Lower leg skin (tissue), 4 donors: Measurements from ENCODE around the gene CLSTN1. TPM values are rescaled to one million over a fixed set of nuclear protein-coding genes. Genes with fewer than 3 reads are reported as not detected.

Experiments used
- DNase-seq, 2 donors: peaks; one replicate each; pipeline ENCODE4 v3.0.0-alpha.2; 2019; ENCODE audit warnings: low spot score in 2 of 2
- H3K4me3 ChIP-seq: fragments of 200-600 bp; sonication (generic); 2 replicates; pipeline ENCODE4 v1.5.1; 2017; ENCODE audit warnings: mild to moderate bottlenecking, low read depth; ENCODE audit not compliant: poor library complexity, severe bottlenecking
- POLR2A ChIP-seq, 2 donors: fragments of 450-650 bp; IDR thresholded peaks; one replicate each; pipeline ENCODE4 v1.6.1; 2016 to 2017; ENCODE audit warnings: antibody characterized with exemption in 2 of 2, mild to moderate bottlenecking in 1 of 2, moderate library complexity in 1 of 2
- WGBS, 2 donors: methylation state at CpG; one replicate each; pipeline ENCODE4 v1.1.5; 2018; 5-methylcytosine and 5-hydroxymethylcytosine counted together
- intact Hi-C: fragments of 100-400 bp; cut with DNase I; formaldehyde crosslinking; loops from one replicate; pipeline ENCODE4 v1.15.0; 2023; ENCODE audit warnings: low total_unique reads
- total RNA-seq, 4 donors: library from RNA; depleted of rRNA; stranded (reverse); fragments of >200 nt; gene quantifications; one replicate each; pipeline ENCODE4 v1.1.0, GENCODE V29; 2016
- TF ChIP-seq, protein P1 (sequence below), 3 donors: fragments of 450-650 bp; IDR thresholded peaks; one replicate each; pipeline ENCODE4 v1.5.1; 2016; ENCODE audit warnings: antibody characterized with exemption in 3 of 3, mild to moderate bottlenecking in 3 of 3, moderate library complexity in 2 of 3

Gene CLSTN1
- total RNA-seq, 4 donors from 2014 or later, result 116 to 174 (median 150) TPM

DNA sequence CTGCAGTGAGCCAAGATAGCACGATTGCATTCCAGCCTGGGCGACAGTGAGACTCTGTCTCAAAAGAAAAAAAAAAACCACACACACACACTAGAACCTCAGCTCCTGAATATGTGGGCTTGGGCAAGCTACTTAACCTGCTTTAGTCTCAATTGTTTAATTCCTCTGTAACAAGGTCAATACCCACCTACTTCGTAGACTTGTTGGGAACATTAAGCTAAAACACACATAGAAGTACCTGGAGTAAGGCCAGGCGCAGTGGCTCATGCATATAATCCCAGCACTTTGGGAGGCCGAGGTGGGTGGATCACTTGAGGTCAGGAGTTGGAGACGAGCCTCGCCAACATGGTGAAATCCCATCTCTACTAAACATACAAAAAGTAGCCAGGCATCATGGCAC is 77.1 kb downstream of the CLSTN1 start:
- no peak overlapping the region for H3K4me3 ChIP-seq
- TF ChIP-seq POLR2A (IDR thresholded peaks at IDR 0.05), result no peak
- TF ChIP-seq, protein P1, sequence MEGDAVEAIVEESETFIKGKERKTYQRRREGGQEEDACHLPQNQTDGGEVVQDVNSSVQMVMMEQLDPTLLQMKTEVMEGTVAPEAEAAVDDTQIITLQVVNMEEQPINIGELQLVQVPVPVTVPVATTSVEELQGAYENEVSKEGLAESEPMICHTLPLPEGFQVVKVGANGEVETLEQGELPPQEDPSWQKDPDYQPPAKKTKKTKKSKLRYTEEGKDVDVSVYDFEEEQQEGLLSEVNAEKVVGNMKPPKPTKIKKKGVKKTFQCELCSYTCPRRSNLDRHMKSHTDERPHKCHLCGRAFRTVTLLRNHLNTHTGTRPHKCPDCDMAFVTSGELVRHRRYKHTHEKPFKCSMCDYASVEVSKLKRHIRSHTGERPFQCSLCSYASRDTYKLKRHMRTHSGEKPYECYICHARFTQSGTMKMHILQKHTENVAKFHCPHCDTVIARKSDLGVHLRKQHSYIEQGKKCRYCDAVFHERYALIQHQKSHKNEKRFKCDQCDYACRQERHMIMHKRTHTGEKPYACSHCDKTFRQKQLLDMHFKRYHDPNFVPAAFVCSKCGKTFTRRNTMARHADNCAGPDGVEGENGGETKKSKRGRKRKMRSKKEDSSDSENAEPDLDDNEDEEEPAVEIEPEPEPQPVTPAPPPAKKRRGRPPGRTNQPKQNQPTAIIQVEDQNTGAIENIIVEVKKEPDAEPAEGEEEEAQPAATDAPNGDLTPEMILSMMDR (IDR thresholded peaks at IDR 0.05), result no peak
- intact Hi-C loops, result no loop called here
- DNase-seq, result no peak
- WGBS, 2 donors, result 79 to 87% methylated on average over 7 of the region's 7 CpGs

DNA sequence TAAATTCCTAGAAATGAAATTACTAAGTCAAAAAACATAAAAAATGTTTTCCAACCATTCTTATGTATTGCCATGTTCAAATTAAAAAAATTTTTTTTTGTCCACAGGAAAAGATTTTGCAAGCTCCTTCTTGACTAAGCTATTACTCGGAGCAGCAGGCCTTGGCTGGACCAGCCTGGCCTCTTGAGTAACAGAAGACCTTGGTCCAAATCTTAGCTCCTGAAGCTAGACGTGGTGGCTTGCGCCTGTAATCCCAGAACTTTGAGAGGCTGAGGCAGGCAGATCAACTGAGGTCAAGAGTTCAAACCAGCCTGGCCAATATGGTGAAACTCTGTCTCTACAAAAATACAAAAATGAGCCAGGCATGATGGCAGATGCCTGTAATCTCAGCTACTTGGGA is 77.6 kb downstream of the CLSTN1 start:
- no peak overlapping the region for H3K4me3 ChIP-seq
- 67 to 88% methylated on average over 3 of the region's 3 CpGs for WGBS, 2 donors
- TF ChIP-seq, protein P1 (IDR thresholded peaks at IDR 0.05), result no peak
- TF ChIP-seq POLR2A (IDR thresholded peaks at IDR 0.05), result no peak
- no peak for DNase-seq
- intact Hi-C loops, result no loop called here

DNA sequence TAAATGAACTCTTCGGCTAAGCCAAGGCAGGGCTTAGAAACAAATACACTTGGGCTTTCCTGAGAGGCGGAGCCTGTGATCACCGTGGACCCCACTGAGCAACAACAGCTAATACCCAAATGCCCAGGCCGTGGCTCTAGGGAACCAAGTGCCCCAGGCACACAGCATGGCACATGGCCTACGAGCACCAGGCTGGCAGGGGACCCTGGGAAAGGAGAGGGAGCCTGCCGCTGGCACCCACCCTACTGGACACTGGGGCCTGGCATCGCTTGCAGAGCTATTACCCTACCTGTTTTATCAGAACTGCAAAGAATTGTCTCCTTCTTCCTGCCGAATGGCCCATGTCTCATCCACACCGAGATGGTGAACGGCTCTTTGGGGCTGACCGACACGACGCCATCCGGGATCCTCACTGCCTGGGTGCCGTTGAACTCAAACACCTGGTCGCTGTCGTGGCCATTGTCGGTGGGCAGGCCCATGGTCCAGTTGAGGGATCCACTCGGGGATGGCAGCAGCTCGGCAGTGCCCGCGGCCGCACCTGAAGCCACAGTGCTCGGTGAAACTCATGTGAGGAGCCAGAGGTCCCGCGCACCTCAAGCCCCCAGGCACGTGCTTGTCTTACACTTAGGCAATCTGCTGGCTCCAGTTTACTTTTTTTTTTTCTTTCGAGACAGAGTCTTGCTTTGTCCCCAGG is 79.5 kb downstream of the CLSTN1 start:
- TF ChIP-seq, protein P1 (IDR thresholded peaks at IDR 0.05), result no peak
- TF ChIP-seq POLR2A (IDR thresholded peaks at IDR 0.05), result no peak

DNA sequence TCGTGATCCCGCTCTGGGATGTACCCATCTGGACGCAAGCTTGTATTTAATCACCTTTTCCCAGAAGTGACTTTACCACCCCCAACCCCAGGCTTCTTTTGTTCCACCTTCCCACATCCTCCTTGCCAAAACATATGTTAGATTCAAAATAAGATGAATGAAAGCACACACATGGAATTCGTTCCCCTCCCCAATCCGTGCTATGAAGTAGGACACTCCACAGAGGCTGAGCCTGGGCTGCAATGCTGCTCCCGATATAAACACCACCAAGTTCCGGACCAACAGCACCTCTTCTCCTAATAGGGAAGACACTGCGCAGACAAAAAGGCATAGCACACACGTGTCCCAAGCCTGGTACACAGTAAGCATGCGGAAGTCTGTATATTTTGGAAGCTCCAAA is 86.1 kb downstream of the CLSTN1 start:
- DNase-seq, result no peak
- TF ChIP-seq, protein P1 (IDR thresholded peaks at IDR 0.05), result no peak
- TF ChIP-seq POLR2A (IDR thresholded peaks at IDR 0.05), result no peak
- intact Hi-C loops, result no loop called here
- no peak overlapping the region for H3K4me3 ChIP-seq
- WGBS, 2 donors, result 81 to 87% methylated on average over 10 of the region's 10 CpGs

More for the DNA sequence above, 79.5 kb downstream of the CLSTN1 start:
- DNase-seq, result no peak
- no peak overlapping the region for H3K4me3 ChIP-seq
- 95 to 96% methylated on average over 28 of the region's 28 CpGs for WGBS, 2 donors
- intact Hi-C loops, result no loop called here

DNA sequence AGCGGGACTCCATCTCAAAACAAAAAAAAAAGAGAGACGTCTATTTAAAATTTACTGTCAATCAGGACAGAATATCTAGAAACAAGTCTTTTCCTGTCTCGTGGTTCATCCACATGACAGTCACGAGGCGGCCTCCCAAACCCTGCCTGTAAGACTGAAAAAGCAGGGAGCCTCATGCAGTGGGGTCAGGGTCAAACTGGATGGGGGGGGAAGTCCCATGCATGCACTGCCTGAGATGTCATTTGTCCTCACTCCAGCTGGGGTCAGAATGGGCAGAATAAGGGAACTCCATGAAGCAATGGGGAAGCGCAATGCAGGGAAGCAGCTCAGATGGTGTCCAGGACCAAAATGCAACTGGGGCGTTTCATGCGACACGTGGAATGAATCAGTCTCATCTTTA is 86.7 kb downstream of the CLSTN1 start:
- intact Hi-C loops, result no loop called here
- H3K4me3 ChIP-seq, result no peak overlapping the region
- no peak for TF ChIP-seq POLR2A (IDR thresholded peaks at IDR 0.05)
- TF ChIP-seq, protein P1 (IDR thresholded peaks at IDR 0.05), result no peak
- no peak for DNase-seq
- WGBS, 2 donors, result 66 to 75% methylated on average over 9 of the region's 9 CpGs

DNA sequence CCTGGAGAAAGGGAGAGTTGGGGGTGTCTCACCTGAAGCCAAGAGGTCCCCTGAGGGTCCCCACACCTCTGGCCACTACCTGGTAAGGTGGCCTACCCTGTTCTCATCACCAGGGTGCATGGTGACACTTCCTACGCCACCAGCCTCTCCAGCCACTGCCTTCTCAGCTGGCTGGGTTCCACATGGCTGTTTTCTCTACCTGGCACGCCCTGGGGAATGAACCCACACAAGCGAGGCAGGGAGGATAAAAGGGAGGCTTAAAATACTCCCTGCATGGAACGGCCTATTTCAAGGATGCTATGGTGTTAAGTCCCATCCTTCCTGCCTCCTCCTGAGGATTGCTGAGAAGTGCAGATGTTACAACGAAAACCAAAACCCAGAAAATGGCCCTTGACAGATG is 87.5 kb downstream of the CLSTN1 start:
- no peak overlapping the region for H3K4me3 ChIP-seq
- 86 to 92% methylated on average over 5 of the region's 5 CpGs for WGBS, 2 donors
- intact Hi-C loops, result no loop called here

More for the DNA sequence above, 87.5 kb downstream of the CLSTN1 start:
- no peak for DNase-seq
- TF ChIP-seq, protein P1 (IDR thresholded peaks at IDR 0.05), result no peak
- TF ChIP-seq POLR2A (IDR thresholded peaks at IDR 0.05), result no peak
